Measurements from ENCODE around the gene UBE3C. TPM values are rescaled to one million over a fixed set of nuclear protein-coding genes. Genes with fewer than 3 reads are reported as not detected.

Gene UBE3C
- total and polyA plus RNA-seq, 2 of the 13 experiments (the other 11 are each of a cell fraction or from before 2014, with no cell fraction given) = 27.0 to 48.2 TPM

GRCh38 chr7:157139111-157139809 is 534 bp downstream of the UBE3C start (continued):
- TF ChIP-seq SALL2 (CRISPR knock-in tag; IDR thresholded peaks at IDR 0.05) = 0 out of 2 replicates have a peak, but pooled peaks have one; percentile 8
- TF ChIP-seq, protein P1, sequence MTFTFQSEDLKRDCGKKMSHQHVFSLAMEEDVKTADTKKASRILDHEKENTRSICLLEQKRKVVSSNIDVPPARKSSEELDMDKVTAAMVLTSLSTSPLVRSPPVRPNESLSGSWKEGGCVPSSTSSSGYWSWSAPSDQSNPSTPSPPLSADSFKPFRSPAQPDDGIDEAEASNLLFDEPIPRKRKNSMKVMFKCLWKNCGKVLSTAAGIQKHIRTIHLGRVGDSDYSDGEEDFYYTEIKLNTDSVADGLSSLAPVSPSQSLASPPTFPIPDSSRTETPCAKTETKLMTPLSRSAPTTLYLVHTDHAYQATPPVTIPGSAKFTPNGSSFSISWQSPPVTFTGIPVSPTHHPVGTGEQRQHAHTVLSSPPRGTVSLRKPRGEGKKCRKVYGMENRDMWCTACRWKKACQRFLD (CRISPR knock-in tag; IDR thresholded peaks at IDR 0.05; ENCODE audit: borderline replicate concordance) = peak; percentile 21; the same call in 1 of the 2 replicates
- TF ChIP-seq ZNF275 (CRISPR knock-in tag; IDR thresholded peaks at IDR 0.05; ENCODE audit: borderline replicate concordance) = peak; percentile 70; the same call in 1 of the 2 replicates
- peak; percentile 16; the same call in 1 of the 2 replicates for TF ChIP-seq ZNF709 (CRISPR knock-in tag; IDR thresholded peaks at IDR 0.05)
- TF ChIP-seq ZNF773 (CRISPR knock-in tag; IDR thresholded peaks at IDR 0.05; ENCODE audit: borderline replicate concordance) = 0 out of 2 replicates have a peak, but pooled peaks have one; percentile 17
- TF ChIP-seq HIC2 (CRISPR knock-in tag; IDR thresholded peaks at IDR 0.05; ENCODE audit: low read depth) = 0 out of 2 replicates have a peak, but pooled peaks have one; percentile 31
- peak; percentile 50; the same call in 1 of the 2 replicates for TF ChIP-seq ZNF543 (CRISPR knock-in tag; IDR thresholded peaks at IDR 0.05)
- peak; percentile 93 for TF ChIP-seq ZNF142 (CRISPR knock-in tag; IDR thresholded peaks at IDR 0.05)
- no peak for TF ChIP-seq ZKSCAN8 (CRISPR knock-in tag; IDR thresholded peaks at IDR 0.05; ENCODE audit: borderline replicate concordance)
- TF ChIP-seq UBTF (CRISPR knock-in tag; IDR thresholded peaks at IDR 0.05) = peak; percentile 75; the same call in 1 of the 2 replicates
- TF ChIP-seq TEAD3 (CRISPR knock-in tag; optimal IDR thresholded peaks at IDR 0.05; ENCODE audit: borderline replicate concordance) = peak; percentile 10
- TF ChIP-seq HOMEZ (CRISPR knock-in tag; IDR thresholded peaks at IDR 0.05; ENCODE audit: low read depth) = no peak

All from HepG2 (cell line).